Umbilical cord (tissue), 2 donors: ENCODE results near the gene CAMK1G. TPM values are rescaled to one million over a fixed set of nuclear protein-coding genes. Genes with fewer than 3 reads are reported as not detected.
A peak's percentile ranks its signal among the peaks of the same experiment; 100 is the strongest.

Experiments
- DNase-seq: peaks from one replicate; pipeline ENCODE4 v3.0.0-alpha.2; 2015; ENCODE audit warnings: low spot score
- total RNA-seq: library from RNA; depleted of rRNA; stranded (reverse); fragments of >200 nt; gene quantifications from one replicate; pipeline ENCODE4 v1.2.3, GENCODE V29; 2014; ENCODE audit warnings: low replicate concordance; ENCODE audit not compliant: insufficient read depth

The CAMK1G gene
- total RNA-seq, 1 donor from 2014 or later = not detected

DNA sequence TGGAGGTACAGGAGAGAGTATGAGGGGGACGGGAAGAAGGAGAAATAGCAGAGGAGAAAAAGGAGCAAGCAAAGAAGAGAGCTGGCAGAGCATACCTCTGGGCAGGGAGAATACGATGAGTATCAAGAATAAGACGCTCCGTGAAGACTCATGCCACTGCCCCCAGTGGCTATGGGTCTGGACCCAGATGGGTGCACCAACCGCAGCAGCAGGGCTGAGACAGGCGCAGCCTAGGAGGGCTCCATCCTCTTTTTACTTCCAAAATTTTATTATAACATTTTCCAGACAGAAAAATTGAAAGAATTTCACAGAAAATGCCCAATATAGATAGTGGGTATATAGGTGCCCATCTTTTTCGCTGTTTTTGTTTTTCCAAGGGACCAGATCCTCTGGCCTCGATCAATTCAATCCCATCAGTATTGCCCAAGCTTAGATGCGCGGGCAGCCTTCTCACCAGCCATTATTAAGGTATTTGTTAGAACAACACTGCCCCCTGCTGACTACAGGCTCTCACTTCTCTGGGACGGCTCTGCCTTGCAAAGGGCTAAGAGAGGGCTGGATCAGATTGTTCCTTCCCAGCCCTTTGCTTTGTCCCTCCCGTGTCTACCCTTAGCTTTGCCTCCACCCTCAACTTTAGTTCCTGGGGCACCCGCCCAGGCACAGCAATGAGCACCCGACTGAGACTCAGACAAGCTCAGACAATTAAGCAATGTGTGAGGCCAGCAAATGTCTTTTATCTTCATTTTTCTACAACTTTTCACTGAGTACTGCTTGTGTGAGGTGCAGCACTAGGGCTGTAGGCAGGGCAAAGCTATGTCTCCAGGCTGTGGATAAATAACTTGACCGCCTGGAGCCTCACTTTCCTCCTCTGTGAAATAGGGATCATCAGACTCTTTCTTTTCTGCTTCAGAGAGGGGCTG, 17.5 kb upstream of the CAMK1G start:
- peak; percentile 89 for DNase-seq

DNA sequence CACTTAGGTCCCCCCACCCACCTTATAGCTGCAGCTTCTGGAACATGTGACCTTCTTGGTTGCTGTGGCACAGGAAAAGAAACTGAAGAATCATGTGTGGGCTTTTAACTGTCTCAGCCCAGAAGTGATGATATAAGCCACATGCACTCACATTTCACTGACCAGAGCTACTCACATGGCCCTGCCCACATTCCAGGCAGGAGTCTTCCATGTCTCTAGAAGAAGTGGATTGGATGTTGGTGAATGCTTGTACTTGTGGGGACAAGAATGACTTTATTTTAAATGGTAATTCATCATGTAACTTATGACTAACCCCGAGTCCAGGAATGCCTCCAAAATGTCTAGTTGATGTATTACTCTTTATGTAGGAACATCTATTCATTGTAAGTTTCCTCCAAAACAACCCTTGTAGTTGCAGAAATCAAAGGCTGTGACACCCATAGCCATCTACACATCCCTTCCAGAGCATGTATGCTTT, 15.8 kb upstream of the CAMK1G start:
- peak; percentile 74 for DNase-seq

DNA sequence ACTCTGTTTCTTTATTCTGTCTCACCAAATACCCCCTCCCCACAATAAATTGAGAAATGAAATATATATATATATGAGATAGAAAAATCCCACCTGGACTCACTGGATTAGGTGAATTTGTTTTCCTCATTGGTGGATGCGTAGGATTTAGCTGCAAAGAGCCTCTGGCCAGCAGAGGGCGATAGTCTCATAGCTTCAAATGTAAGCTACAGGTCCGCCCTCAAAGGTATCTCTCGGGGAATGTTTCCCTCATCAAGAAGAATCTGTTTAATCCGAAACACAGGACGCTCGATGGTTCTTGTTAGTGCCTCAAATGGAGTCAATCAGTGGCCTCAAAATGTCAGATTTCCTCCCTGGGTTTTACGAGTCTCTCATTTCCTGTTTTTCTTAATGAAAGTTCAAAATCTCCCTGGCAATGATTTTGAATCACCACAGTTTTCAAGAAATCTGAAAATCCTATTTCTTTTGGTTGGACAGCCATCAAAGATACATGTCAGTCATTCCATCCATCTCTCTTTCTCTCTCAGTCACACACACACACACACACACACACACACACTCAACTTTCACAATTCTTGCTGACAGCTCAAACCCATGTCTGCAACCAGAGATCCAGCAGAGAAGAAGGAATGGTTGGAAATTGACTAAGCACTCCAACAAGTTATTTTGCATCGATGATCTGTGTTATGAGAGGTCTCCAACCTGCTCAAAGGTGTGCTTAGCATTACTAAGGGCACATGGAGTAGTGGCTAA, 13.9 kb upstream of the CAMK1G start:
- DNase-seq = peak; percentile 74

DNA sequence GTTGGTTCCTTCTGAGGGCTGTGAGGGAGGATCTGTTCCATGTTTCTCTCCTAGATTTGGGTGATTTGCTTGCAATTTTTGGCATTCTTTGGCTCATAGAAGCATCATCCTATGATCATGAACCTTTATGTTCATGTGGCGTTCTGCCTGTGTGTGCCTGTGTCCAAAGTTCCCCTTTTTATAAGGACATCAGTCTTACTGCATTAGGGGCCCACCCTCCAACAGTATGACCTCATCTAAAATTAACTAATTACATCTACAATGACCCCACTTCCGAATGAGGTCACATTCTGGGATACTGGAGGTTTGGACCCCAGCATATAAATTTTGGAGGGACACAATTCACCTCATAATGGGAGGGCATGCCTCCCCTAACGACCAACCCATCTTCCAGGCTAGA, 12.8 kb upstream of the CAMK1G start:
- DNase-seq = no peak

DNA sequence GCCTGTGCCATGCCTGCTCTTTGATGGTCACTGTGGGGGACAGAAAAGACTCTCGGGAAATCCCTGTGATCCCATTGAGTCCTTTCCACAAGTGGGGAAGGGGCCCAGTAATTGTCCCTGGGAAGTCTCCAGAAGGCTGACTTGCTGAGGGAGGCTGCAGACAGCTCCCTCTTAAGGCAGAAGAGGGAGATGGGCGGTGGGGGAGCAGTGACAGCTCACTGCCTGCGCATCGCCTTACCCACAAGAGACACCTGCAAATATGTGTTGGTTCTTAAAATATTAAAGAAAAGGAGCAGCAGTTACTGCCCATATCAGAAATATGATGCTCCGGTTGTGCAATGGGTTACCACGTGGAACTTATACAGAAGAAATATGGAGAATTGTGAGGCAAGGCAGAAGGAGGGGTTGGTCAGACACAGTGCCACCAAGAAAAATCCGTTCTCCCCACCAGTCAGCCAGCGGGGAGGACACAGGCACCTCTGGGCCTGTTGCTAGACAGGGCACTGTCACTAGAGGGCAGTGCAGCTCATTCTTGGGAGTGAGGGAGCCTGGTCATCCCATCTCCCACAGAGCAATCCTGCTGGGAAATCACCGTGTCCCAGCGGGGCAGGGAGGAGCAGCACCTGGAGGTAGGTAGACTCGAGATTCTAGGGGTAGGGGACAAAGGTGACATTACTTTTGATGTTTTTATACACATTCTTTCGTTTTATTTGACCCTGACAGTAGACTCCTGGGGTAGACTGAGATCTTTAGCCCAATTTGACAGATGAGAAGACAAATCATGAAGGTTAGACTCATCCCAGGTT, 6.9 kb upstream of the CAMK1G start:
- peak; percentile 76 for DNase-seq

DNA sequence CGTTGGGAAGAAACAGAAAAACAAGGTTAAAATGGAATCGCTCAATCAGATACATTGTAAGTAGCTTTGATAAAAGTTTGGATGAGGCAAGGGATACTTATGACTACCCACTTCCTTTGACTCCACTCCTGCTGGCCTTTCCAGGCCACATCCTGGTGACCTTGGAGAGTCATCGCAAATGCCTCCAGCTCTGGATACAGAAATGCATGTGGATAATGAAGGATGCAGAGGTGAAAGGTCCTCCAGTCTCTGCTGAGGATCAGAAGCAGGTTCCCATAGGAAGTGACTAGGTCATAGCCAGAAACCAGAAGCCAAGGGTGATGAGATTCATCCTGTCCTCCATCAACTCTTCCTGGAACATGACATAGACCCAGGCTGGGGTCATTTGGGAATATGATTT, 6.2 kb upstream of the CAMK1G start:
- DNase-seq = no peak

DNA sequence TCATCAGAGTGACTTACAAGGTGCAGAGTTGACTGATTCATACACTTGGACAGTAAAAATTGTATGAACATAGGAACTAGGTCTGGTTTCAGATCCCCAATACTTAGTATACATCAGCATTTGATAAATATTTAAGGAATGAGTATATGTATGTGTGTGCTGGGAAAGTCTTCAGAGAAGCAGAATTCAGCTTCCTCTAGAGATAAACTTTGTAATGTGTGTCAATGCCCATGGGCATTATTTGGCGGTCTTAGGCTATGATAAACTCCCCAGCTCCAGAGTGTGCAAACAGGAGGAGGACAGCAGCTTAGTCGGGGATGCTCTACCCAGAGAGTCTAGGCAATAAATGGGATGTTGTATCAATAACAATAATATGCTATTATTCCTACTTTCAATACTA, 2.9 kb upstream of the CAMK1G start:
- no peak for DNase-seq

DNA sequence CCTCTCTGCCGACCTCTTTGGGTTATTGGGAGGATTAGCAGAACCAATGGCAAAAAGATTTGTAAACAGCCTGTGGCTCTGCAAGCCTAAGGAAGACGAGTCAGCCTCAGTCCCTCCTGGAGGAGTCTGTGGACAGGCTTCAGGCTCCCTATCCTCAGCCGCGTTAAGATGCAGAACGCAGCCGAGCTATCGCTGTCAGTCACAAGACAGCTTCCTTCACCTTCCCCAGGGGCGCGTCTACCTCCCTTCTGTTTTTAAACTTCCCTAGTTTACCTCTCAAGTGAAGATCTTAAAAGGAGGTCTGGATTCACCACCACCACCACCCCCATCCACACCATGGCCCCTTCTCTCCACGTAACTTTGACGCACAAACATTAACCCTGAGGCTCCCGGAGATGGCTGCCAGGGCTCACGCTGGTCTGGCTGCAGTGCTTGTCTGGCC, 738 bp downstream of the CAMK1G start:
- DNase-seq = no peak

DNA sequence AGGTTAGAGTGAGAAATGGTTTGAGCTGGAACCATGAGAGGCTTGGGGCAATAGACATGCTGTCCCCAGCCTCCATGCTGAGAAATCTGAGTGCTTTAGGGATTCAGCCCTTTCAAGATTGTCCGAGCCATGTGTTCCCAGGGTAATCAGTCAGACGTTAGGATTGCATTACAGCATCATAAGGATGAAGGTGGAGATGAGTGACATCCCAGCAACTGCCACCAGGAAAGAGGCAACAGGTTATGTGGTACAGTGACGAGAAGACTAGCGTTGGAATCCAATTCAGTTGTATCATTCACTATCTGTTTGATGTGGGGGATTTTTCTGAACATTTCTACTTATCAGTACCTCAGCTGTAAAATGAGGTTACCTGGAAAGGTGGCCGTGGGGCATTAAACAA, 1.7 kb downstream of the CAMK1G start:
- no peak for DNase-seq

DNA sequence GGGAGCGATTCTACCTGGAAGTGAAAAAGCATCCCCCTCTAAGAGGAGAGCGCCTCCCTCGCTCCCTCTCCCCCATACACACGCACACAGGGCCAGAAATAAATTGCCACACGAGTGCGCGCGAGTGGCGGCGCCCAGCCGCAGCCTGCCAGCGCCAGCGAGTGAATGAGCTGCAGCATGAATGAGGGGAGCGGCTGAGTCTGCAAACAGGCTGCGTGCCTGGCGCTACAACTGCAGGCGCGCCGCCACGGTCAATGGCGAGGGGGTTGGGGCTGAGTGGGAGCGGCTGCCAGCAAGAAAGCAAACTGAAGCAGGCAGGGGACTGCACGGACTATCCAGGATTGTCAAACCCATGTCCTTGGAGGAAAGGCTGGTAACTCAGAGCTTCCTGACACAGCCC, 2.2 kb downstream of the CAMK1G start:
- DNase-seq = peak; percentile 75

DNA sequence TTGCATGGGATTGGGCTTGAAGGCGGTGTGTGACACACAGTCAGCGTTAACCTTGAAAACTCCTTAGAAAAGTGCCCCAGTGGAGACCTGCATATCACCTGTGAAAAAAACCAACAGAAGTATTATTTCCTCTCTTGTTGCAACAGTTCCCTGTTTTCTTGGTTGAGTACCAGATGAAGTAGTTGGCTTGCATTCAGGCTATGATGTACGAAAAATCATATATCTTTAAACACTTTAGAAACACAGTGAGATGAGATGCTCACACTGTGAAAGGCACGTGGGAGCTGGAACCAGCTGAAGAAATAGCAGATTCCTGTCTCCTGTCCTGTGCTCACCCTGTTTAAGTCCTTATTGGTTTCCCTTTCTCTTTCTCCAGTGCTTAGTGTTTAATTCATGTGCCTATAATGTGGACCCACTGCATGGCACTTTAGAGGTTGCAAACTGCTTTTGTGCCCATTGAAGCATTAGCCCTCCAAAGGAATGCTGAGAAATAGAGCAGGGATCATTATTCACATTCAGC, 2.8 kb downstream of the CAMK1G start:
- DNase-seq = no peak

DNA sequence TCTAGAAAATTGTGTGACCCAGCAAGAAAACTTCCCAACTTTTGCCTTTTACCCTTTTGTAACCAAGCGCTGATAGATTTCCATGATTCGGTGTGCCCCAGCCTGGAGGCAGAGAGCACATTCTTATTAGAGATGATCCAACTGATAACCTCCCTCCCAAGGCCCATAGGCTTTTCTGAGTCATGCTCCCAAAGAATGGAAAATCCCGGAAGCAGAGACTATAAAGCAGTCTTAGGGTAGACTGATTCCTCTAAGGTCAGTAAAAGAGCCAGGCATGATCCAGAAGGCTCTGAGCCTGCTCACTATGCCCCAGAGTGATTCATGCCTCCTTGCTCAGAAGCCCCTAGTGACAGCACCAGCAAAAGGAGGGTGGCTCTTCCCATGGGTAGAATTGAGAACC, 4.3 kb downstream of the CAMK1G start:
- peak; percentile 61 for DNase-seq

DNA sequence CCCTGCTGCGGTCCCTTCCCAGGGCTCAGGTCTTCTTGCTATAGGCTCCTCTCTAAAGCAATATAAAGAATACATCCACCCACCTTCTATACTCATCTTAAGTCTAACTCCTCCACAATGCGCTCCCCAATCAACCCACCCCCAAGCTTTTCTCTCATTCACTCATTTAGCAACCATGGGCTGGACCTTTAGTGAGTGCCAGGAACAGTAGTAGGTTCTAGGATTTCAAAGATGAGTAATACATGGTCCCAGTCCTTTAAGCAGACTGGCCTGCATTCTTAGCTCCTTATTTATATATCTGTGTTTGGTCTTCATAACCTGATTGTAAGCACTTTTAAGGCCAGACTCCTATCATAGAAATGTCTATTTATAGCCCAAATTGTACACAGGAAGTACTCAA, 5.9 kb downstream of the CAMK1G start:
- no peak for DNase-seq

DNA sequence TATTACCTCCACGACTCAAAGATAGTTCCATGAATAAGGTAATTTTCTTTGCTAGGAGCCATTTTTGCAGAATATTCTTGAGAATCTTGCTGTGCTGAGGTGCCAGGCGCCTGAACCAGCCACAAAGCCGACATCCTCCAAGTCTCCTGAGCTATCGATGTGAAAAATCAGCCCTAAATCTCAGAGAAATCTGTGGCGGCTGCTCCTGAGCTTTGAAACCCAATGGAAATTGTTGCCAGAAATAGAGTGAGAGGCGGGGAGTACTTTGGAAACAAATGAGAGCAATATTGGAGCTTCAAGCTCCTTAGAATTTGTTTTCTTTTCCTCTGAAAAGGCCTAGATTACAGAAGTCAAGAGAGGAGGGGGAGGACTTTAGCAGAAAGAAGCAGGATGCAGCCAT, 6.3 kb downstream of the CAMK1G start:
- no peak for DNase-seq

DNA sequence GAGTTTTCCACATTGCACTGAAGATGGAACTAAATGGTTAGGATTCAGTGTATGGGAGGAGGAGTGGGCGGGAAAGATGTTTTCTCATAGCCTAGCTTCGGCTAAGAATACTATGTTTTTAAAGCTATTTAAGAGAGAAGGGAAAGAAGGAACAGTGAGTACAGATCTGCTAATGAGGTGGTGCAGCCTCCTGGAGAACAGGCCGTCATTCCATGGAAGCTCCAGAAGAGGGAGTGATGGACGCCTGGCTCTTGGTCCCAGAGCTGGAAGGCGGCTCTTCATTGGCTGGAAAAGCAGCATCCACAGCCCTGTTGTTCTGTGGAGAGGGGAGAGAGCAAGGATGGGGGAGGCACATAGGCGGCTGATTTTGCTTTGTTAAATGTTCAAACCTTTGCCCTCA, 6.9 kb downstream of the CAMK1G start:
- DNase-seq = no peak

DNA sequence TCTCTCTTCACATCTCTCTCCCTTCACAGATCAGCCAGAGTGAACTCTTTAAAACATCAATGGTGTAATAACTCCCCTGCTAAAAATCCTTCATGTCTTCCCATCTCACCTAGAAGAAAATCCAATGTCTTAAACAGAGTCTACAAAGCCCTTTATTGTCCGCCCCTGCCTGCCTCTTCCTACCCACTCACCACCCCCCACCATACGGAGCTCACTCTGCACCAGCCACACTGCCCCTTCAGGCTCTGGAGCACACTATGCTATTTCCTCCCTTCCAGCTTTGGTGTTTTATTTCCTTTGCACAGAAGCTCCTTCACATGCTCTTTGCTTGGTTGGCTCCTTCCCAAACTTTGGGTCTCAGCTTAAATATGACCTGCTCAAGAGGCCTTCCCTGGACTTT, 10.2 kb downstream of the CAMK1G start:
- no peak for DNase-seq

DNA sequence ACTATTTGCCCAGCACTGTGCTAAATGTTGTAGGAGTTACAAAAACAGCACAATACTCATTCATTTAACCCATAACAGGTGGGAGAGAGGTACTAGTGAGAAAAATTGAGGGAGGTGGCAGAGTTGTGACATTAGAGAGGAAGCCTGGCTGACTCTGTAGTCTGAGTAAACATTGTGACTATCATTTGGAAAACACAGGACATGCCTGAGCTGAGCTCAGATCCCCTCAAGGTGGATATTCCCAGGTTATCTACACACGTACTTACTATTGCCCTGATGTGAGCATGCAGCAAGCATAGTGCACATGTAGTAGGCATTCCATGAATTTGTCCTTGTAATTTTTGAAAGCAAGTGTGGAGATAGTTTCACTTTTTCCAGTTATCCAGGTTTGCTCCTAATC, 10.9 kb downstream of the CAMK1G start:
- DNase-seq = no peak

DNA sequence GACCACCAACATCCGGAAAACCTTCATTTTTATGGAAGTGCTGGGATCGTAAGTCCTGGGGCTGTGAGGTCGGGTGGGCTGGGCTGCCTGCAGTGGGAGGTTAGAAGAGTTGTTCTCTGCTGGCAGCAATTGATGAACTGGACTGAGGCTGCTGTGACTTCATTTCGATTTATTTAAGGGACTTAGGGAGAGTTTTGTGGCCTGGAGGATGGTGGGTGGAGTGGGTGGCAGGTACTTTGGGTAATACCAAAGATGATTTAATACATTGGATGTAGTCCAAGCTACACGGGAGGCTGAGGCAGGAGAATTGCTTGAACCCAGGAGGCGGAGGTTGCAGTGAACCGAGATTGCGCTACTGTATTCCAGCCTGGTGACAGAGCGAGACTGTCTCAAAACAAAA, 11.5 kb downstream of the CAMK1G start:
- no peak for DNase-seq

DNA sequence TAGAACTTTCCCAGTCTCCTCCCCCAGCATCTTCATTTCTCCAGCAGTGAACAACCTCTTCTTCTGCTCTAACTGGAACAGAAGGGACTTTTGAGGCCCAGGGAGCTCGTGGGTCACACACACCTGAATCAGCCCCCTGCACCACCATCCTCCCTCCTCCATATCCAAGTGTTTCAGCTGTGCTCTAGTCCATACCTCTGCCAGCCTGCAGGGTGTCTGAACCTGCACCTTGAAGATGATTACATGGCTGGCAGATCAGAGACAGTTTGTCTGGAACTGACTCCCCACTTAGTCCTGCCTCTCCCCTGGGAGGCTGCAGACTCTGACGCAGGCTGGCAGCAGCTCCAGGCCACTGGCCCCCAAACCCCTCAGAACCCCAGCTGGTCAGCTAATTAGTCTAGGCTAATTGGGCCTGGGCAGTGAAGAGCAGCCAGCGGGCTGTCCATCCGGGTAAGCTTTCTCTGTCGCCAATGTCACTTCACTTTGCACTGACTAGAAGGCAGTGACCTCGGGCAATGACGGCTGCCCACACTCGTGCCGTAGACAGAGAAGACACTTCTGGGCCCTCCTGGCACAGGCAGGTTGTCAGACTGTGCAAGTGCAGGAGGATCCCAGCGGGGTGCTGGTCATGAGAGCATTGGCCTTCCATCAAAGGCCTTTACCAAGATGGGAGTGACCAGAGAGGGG, 12.2 kb downstream of the CAMK1G start:
- DNase-seq = no peak

DNA sequence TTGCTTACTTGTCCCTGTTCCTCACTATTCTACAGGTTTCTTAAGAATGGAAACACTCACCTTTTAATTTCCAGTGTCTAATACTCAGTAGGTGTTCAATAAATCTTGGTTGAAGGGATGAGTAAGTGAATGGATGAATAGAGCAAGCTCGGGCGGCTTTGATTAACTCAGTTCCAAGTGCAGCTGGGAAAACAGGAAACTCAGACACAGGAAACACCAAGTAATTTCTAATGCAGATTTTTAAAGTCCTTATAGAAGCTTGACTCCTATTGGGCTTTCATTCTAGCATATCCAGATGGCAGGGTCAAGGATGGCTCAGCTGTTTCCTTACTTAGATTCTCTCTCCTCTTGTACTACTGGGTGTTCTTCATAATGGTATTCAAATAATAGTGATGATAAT, 14.0 kb downstream of the CAMK1G start:
- no peak for DNase-seq

DNA sequence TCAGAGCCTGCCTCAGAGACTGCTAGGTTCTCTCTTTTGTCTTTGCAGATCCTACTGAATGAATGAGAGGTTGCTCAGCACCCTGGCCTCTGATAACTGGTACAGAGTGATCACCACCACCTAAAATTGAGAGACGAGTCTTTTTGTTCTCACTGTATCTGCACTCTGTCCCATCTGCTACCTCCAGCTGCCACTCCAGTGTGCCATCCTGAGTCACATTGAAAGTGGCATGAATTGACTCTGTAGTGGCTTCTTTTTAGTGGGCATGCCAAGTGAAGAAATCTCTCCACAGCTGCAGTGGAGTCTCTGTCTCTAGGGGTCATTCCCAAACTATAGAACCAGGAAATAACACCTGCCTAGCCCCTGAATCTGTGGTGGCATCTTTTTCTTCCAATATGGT, 14.7 kb downstream of the CAMK1G start:
- DNase-seq = no peak
